Endothelial cell of umbilical vein (primary cell): Measurements from ENCODE around the gene PRIM1.

ENCODE experiments used
- CTCF ChIP-seq, 2 donors: IDR thresholded peaks; 1 replicate in 1 of 2; 2 replicates in 1 of 2; pipeline ENCODE4 v1.5.1; 2011; ENCODE audit warnings: low read length in 2 of 2, mild to moderate bottlenecking in 2 of 2, moderate library complexity in 2 of 2, control low read depth in 1 of 2, inconsistent platforms in 1 of 2, low read depth in 1 of 2; ENCODE audit not compliant: insufficient read depth in 1 of 2; ENCODE audit errors: extremely low read depth in 1 of 2
- EZH2 ChIP-seq: IDR thresholded peaks from 2 replicates; pipeline ENCODE4 v1.6.1; 2012; ENCODE audit warnings: borderline replicate concordance, low read depth, mild to moderate bottlenecking, moderate library complexity, low read length, inconsistent platforms; ENCODE audit not compliant: severe bottlenecking
- MAX ChIP-seq: IDR thresholded peaks from 2 replicates; pipeline ENCODE4 v1.6.1; 2011; ENCODE audit not compliant: insufficient read depth, insufficient read length
- POLR2A ChIP-seq: IDR thresholded peaks from 2 replicates; pipeline ENCODE4 v1.6.1; 2012; ENCODE audit warnings: low read depth, mild to moderate bottlenecking, control low read depth, low read length
- POLR2AphosphoS5 ChIP-seq: IDR thresholded peaks from 2 replicates; pipeline ENCODE4 v1.6.1; 2012; ENCODE audit warnings: low read depth, mild to moderate bottlenecking, control low read depth, low read length, moderate library complexity; ENCODE audit not compliant: insufficient read depth

- TF ChIP-seq MAX (no peak), POLR2AphosphoS5 (no peak), POLR2A (no peak), CTCF (IDR thresholded peaks at IDR 0.05; ENCODE audit: extremely low read depth in 1 of 2, insufficient read depth in 1 of 2, low read depth in 1 of 2, low read length in 2 of 2) (no peak), EZH2 (no peak)
Measured at GRCh38 chr12:56713345-56713744, 38.8 kb downstream of the PRIM1 start.
